Measurements from ENCODE around the gene CAPZA2.

CAPZA2 gene

GRCh38 chr7:116862951-116863670 is 724 bp downstream of the CAPZA2 start:
- DNase-seq (ENCODE audit: low spot score) = peak; percentile 33

GRCh38 chr7:116863936-116864500 is 1.6 kb downstream of the CAPZA2 start:
- no peak for DNase-seq (ENCODE audit: low spot score)

GRCh38 chr7:116871061-116871700 is 8.8 kb downstream of the CAPZA2 start:
- DNase-seq (ENCODE audit: low spot score) = no peak

DNA sequence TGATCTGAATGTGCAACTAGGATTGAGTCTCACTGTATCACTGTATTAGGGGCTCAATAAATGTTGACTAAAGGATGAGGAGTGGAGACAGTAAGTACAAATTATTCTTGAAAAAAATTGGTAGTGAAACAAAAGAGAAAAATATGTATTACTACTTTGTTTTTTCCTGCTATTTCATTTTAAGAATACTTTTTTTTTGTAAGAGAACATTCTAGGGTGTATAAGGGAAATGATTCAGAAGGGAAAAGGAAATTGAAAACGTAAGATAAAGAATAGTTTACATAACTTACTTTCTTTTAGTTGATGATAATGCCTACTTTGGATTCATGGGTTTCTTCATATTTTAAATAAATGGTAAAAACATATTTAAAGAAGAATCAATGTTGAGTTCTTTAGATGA is 9.6 kb downstream of the CAPZA2 start:
- no peak for DNase-seq (ENCODE audit: low spot score)

DNA sequence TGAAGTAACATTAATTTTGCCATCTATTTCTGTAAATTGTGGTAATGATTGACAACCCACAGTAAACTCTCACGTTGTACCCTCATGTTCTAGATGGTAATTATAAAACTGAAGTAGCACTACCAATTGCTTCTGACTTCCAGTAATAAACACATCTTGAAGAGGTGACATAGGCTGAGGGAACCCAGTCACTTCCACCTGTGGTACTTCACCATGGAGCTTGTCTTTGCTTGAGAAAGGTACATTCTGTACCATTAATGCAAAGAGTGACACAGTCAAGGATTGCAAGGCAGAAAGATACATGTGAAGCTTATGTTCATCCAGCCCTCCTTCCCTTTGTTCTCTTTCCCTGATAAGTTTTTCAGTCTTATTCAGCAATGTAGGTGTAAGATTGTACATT is 11.2 kb downstream of the CAPZA2 start:
- DNase-seq (ENCODE audit: low spot score) = no peak

GRCh38 chr7:116876664-116877442 is 14.5 kb downstream of the CAPZA2 start:
- no peak for DNase-seq (ENCODE audit: low spot score)

- no peak for DNase-seq (ENCODE audit: low spot score)
Measured at GRCh38 chr7:116877443-116878217, 15.2 kb downstream of the CAPZA2 start.

GRCh38 chr7:116884691-116885090 is 22.3 kb downstream of the CAPZA2 start:
- DNase-seq (ENCODE audit: low spot score) = no peak

DNA sequence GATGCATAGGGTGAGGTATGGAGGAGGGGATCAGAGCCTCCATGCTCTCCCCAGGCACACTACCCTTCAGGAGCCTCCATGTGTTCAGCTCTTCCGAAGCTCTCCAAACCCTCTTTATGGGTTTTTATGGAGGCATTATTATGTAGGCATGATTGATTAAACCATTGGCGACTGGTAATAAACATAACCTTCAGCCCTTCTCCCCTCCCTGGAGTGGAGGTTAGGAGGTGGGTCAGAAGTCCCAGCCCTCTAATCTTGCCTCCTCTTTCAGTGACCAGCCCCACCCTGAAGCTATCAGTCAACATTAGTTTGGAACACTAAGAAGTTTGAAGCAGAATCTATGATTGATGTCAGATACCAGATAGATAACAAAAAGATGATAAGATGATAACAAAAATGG is 23.3 kb downstream of the CAPZA2 start:
- no peak for DNase-seq (ENCODE audit: low spot score)

GRCh38 chr7:116886543-116887156 is 24.3 kb downstream of the CAPZA2 start:
- DNase-seq (ENCODE audit: low spot score) = no peak

DNA sequence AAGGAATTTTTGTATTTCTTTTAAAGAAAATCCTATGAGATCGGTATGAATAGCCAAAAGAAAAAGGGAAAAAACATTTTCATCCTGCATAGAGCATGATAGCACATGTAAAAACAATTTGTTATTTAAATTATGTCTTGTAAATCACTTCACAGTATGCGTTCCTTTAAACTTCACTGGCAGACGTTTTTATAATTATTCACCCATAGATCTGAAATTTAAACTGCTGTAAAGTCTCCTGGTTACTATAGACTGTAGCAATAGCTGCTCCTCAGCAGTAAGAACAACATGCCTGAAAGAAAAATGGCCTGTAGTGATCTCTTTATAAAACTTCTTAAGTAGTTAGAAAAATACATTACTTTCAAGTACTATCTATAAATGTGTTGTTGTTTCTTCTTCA is 26.5 kb downstream of the CAPZA2 start:
- no peak for DNase-seq (ENCODE audit: low spot score)

DNA sequence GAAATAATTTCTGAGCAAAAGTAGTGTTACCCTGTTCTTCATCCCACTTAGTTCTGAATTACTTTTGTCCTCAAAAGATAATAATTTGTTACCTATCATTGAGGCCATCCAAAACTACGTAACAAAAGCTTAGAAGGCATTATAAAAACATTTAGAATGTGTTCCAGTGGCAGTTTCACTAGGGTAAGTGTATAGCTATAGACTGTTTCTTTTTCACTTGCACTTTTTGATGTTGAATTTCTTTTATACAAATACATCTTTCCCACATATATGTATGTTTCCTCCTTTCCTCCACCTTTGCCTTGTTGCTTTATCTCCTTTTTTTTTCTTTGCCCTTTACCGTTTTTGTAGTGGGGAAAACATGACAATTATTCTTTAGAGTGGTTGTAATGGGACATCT is 33.5 kb downstream of the CAPZA2 start:
- DNase-seq (ENCODE audit: low spot score) = no peak

GRCh38 chr7:116897661-116898060 is 35.3 kb downstream of the CAPZA2 start:
- no peak for DNase-seq (ENCODE audit: low spot score)

GRCh38 chr7:116899308-116899707 is 36.9 kb downstream of the CAPZA2 start:
- no peak for DNase-seq (ENCODE audit: low spot score)

DNA sequence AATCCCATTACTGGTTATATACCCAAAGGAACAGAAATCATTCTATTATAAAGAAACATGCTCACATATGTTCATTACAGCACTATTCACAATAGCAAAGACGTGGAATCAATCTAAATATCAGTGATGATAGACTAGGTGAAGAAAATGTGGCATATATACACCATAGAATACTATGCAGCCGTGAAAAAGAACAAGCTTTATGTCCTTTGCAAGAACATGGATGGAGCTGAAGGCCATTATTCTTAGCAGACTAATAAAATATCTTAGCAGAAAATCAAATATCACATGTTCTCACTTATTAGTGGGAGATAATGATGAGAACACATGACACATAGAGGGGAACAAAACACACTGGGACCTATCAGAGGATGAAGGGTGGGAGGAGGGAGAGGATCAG is 38.8 kb downstream of the CAPZA2 start:
- no peak for DNase-seq (ENCODE audit: low spot score)

GRCh38 chr7:116902867-116903266 is 40.5 kb downstream of the CAPZA2 start:
- no peak for DNase-seq (ENCODE audit: low spot score)

DNA sequence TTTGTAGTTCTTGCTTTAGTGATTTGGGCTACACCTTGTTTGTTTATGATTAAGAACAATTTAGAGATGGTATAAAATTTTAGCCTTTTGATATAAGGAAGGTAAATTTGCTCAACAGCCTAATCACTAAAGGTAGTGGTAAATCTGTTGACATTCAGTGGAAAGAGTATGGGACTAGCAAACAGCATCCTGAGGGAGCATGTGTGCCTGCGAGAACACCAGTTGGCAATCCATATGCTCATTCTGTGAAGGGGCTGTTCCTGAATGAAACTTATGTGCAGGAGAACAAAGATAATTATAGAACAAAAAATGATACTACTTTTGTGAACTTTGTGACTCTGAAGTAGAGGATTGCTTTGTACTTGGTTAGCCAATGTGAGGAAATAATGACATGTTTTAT is 44.0 kb downstream of the CAPZA2 start:
- DNase-seq (ENCODE audit: low spot score) = no peak

- no peak for DNase-seq (ENCODE audit: low spot score)
Measured at GRCh38 chr7:116910383-116910782, 48.0 kb downstream of the CAPZA2 start.

DNA sequence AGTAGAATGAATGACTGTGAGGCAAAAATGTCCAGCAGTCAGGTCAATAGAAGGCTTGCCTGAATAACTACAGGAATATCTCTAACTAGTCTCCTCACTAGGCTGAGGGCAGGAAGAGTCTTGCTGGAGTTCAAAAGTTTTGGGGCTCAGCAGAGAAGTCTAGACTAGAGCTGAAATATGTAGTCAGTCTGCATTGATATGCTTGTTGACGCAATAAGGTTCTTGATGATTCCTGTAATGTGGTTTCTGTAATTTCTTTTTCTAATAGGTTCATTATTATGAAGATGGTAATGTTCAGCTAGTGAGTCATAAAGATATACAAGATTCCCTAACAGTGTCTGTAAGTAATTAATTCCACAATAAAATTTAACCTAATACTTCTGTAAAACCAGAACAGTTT is 49.4 kb downstream of the CAPZA2 start:
- DNase-seq (ENCODE audit: low spot score) = no peak

GRCh38 chr7:116912269-116912909 is 50.0 kb downstream of the CAPZA2 start:
- no peak for DNase-seq (ENCODE audit: low spot score)

DNA sequence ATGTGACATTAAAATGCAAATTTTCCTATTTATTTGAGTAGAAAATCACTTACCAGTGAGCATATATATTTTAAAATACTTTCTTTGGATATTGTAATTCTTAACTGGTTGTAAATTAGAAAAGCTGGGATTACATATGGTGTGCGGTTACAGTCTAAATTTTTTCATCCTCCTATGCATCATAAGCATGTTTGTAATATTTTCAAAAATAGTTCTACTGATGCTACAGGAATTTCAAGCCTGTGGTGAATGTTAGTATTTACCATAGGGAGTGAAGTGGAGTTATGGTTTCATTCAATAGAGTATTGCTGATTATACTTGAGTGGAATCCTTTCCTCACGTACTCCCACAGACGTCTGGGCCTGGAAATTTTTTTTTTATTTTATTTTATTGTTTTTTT is 56.3 kb downstream of the CAPZA2 start:
- DNase-seq (ENCODE audit: low spot score) = no peak

Measured in SW480 (cell line).